Astrocyte (in vitro differentiated cells and primary cell): Measurements from ENCODE around the gene SLC6A7. TPM values are rescaled to one million over a fixed set of nuclear protein-coding genes. Genes with fewer than 3 reads are reported as not detected.

Experiments
- DNase-seq: peaks from one replicate; pipeline ENCODE4 v3.0.0-alpha.2; 2010; ENCODE audit warnings: low read depth
- FAIRE-seq: peaks from 2 replicates; lab custom pipeline; 2011; peaks lifted over from hg19 to GRCh38; lab: Jason Lieb, UNC
- H2AFZ ChIP-seq: 2 replicates; pipeline ENCODE4 v1.6.0; 2012; ENCODE audit warnings: low read depth, low read length, inconsistent platforms
- H3K27ac ChIP-seq: 2 replicates; pipeline ENCODE4 v1.5.1; 2011; ENCODE audit warnings: low read depth, low read length, inconsistent platforms
- H3K27me3 ChIP-seq: 2 replicates; pipeline ENCODE4 v1.6.0; 2011; ENCODE audit warnings: low read length, inconsistent platforms; ENCODE audit not compliant: insufficient read depth
- H3K36me3 ChIP-seq: 2 replicates; pipeline ENCODE4 v1.5.1; 2011; ENCODE audit warnings: low read length, inconsistent platforms; ENCODE audit not compliant: insufficient read depth
- H3K4me1 ChIP-seq: 2 replicates; pipeline ENCODE4 v1.5.1; 2011; ENCODE audit warnings: low read length, inconsistent platforms; ENCODE audit not compliant: insufficient read depth
- H3K4me2 ChIP-seq: 2 replicates; pipeline ENCODE4 v1.6.0; 2012; ENCODE audit warnings: low read length, inconsistent platforms
- H3K4me3 ChIP-seq: 2 replicates; pipeline ENCODE4 v1.5.1; 2011; ENCODE audit warnings: low read depth, mild to moderate bottlenecking, low read length, inconsistent platforms; ENCODE audit not compliant: insufficient read depth
- H3K79me2 ChIP-seq: 2 replicates; pipeline ENCODE4 v1.6.0; 2012; ENCODE audit warnings: mild to moderate bottlenecking, low read length, inconsistent platforms; ENCODE audit not compliant: insufficient read depth
- H3K9ac ChIP-seq: 2 replicates; pipeline ENCODE4 v1.6.0; 2012; ENCODE audit warnings: mild to moderate bottlenecking, low read length, inconsistent platforms
- H3K9me3 ChIP-seq: 2 replicates; pipeline ENCODE4 v1.5.1; 2012; ENCODE audit warnings: low read depth, mild to moderate bottlenecking, low read length, inconsistent platforms; ENCODE audit not compliant: insufficient read depth
- H4K20me1 ChIP-seq: 2 replicates; pipeline ENCODE4 v1.6.0; 2012; ENCODE audit warnings: low read length, inconsistent platforms; ENCODE audit not compliant: insufficient read depth
- H3K27ac Mint-ChIP-seq: one replicate; pipeline ENCODE4 v1.8.0; 2021; ENCODE audit warnings: mild to moderate bottlenecking, mixed read lengths; ENCODE audit not compliant: unreplicated experiment
- H3K27me3 Mint-ChIP-seq: one replicate; pipeline ENCODE4 v1.8.0; 2021; ENCODE audit warnings: low read depth, mixed read lengths; ENCODE audit not compliant: unreplicated experiment
- H3K36me3 Mint-ChIP-seq: one replicate; pipeline ENCODE4 v1.8.0; 2021; ENCODE audit warnings: low read depth, mixed read lengths; ENCODE audit not compliant: unreplicated experiment
- H3K4me1 Mint-ChIP-seq: one replicate; pipeline ENCODE4 v1.8.0; 2021; ENCODE audit warnings: low read depth, mixed read lengths; ENCODE audit not compliant: unreplicated experiment
- H3K4me3 Mint-ChIP-seq: one replicate; pipeline ENCODE4 v1.8.0; 2021; ENCODE audit warnings: mild to moderate bottlenecking, moderate library complexity, mixed read lengths; ENCODE audit not compliant: unreplicated experiment
- H3K9me3 Mint-ChIP-seq: one replicate; pipeline ENCODE4 v1.8.0; 2021; ENCODE audit warnings: mild to moderate bottlenecking, mixed read lengths; ENCODE audit not compliant: unreplicated experiment
- EZH2 ChIP-seq: IDR thresholded peaks from 2 replicates; pipeline ENCODE4 v1.6.1; 2012; ENCODE audit warnings: mild to moderate bottlenecking, low read length, inconsistent platforms; ENCODE audit not compliant: insufficient read depth
- total RNA-seq: library from RNA; stranded (reverse); gene quantifications from 2 replicates; pipeline ENCODE4 v1.2.1, GENCODE V29; 2021
- TF ChIP-seq, protein P1 (sequence below): IDR thresholded peaks from 2 replicates; pipeline ENCODE4 v1.5.1; 2011; ENCODE audit warnings: low read depth, mild to moderate bottlenecking, inconsistent platforms, low read length, moderate library complexity; ENCODE audit not compliant: insufficient read depth

SLC6A7 gene
- total RNA-seq, 1 donor from 2014 or later, result not detected

DNA sequence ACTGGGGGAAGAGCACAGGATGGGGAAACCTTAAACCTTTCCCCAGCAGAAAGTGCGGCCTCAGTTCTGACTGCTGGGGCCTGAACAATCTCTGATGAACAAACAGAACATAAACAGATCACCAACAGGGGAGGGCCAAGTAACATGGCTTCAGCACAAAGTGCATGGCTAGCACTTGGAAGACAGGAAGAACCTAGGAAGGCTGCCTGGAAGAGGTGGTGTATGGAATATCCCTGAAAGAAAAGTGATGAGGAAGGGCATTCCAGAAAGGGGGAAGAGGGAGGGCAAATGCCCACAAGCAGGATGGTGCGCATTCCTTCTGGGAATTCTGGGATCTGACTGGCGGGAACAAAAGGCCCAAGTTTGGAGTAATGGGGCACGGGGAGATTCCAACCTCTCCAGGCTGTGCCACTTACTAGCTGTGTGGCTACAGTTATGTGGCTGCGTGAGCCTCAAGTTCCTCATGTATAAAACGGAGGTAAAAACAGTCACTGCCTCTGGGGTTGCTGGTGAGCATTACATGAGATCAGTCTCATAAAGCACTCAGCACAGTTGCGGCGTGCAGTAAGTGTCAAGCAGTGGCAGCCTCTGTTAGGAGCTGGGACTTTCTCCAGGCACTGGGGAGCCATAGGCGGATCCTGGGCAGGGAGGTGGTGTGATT, 35.8 kb upstream of the SLC6A7 start:
- peaks cover 31% of the 10 kb centered on the region for H3K4me1 Mint-ChIP-seq
- H3K27ac Mint-ChIP-seq, result peak overlapping the region; percentile 85
- peak overlapping the region; percentile 71 for H3K27ac ChIP-seq

GRCh38 chr5:150154618-150155128, 35.2 kb upstream of the SLC6A7 start:
- Histone ChIP-seq H3K4me2 (peak overlapping the region; percentile 87), H3K9me3 (no peaks in the 10 kb centered on the region), H3K79me2 (peaks cover 53% of the 10 kb centered on the region), H3K4me1 (peaks cover 57% of the 10 kb centered on the region), H4K20me1 (peaks cover 26% of the 10 kb centered on the region), H3K9ac (peak overlapping the region; percentile 84), H3K27ac (peak overlapping the region; percentile 71), H3K27me3 (no peaks in the 10 kb centered on the region), H2AFZ (no peak overlapping the region), H3K4me3 (peak overlapping the region; percentile 68), H3K36me3 (peaks cover 3% of the 10 kb centered on the region)
- no peaks in the 10 kb centered on the region for H3K9me3 Mint-ChIP-seq
- peak overlapping the region; percentile 89 for H3K4me3 Mint-ChIP-seq
- no peaks in the 10 kb centered on the region for H3K27me3 Mint-ChIP-seq
- peaks cover 3% of the 10 kb centered on the region for H3K36me3 Mint-ChIP-seq
- DNase-seq, result no peak
- TF ChIP-seq, protein P1, sequence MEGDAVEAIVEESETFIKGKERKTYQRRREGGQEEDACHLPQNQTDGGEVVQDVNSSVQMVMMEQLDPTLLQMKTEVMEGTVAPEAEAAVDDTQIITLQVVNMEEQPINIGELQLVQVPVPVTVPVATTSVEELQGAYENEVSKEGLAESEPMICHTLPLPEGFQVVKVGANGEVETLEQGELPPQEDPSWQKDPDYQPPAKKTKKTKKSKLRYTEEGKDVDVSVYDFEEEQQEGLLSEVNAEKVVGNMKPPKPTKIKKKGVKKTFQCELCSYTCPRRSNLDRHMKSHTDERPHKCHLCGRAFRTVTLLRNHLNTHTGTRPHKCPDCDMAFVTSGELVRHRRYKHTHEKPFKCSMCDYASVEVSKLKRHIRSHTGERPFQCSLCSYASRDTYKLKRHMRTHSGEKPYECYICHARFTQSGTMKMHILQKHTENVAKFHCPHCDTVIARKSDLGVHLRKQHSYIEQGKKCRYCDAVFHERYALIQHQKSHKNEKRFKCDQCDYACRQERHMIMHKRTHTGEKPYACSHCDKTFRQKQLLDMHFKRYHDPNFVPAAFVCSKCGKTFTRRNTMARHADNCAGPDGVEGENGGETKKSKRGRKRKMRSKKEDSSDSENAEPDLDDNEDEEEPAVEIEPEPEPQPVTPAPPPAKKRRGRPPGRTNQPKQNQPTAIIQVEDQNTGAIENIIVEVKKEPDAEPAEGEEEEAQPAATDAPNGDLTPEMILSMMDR, result no peak
- TF ChIP-seq EZH2, result no peak
- FAIRE-seq, result no peak
- H3K4me1 Mint-ChIP-seq, result peaks cover 30% of the 10 kb centered on the region
- H3K27ac Mint-ChIP-seq, result peak overlapping the region; percentile 85

More for the DNA sequence above, 35.8 kb upstream of the SLC6A7 start:
- Histone ChIP-seq H3K79me2 (peaks cover 59% of the 10 kb centered on the region), H3K36me3 (peaks cover 3% of the 10 kb centered on the region), H3K4me1 (peaks cover 55% of the 10 kb centered on the region), H2AFZ (no peak overlapping the region), H3K27me3 (no peaks in the 10 kb centered on the region), H3K9me3 (no peaks in the 10 kb centered on the region), H3K4me2 (peak overlapping the region; percentile 87), H3K4me3 (peak overlapping the region; percentile 68), H3K9ac (peak overlapping the region; percentile 84), H4K20me1 (peaks cover 29% of the 10 kb centered on the region)
- DNase-seq (peak; percentile 76), FAIRE-seq (peak; percentile 29)
- TF ChIP-seq EZH2, result no peak
- TF ChIP-seq, protein P1, result peak; percentile 2
- Mint-ChIP-seq H3K27me3 (no peaks in the 10 kb centered on the region), H3K36me3 (peaks cover 4% of the 10 kb centered on the region), H3K4me3 (peak overlapping the region; percentile 89), H3K9me3 (no peaks in the 10 kb centered on the region)
